Activated T-cell treated with anti-CD3 and anti-CD28 coated beads, Interleukin-2, amount 50 U/mL, for 24 hours (primary cell): ENCODE results near the gene ANO4.

Experiments
- DNase-seq: peaks from one replicate; pipeline ENCODE4 v3.0.0-alpha.2; 2020
- H3K27ac Mint-ChIP-seq: 2 replicates; pipeline ENCODE4 v1.8.0; 2020; ENCODE audit warnings: mild to moderate bottlenecking, mixed read lengths
- H3K27me3 Mint-ChIP-seq: 2 replicates; pipeline ENCODE4 v1.8.0; 2020; ENCODE audit warnings: mixed read lengths
- H3K36me3 Mint-ChIP-seq: 2 replicates; pipeline ENCODE4 v1.8.0; 2020; ENCODE audit warnings: low read depth, mixed read lengths
- H3K4me1 Mint-ChIP-seq: 2 replicates; pipeline ENCODE4 v1.8.0; 2020; ENCODE audit warnings: low read depth, mixed read lengths
- H3K4me3 Mint-ChIP-seq: 2 replicates; pipeline ENCODE4 v1.8.0; 2020; ENCODE audit warnings: mild to moderate bottlenecking, moderate library complexity, mixed read lengths
- H3K9me3 Mint-ChIP-seq: 2 replicates; pipeline ENCODE4 v1.8.0; 2020; ENCODE audit warnings: mixed read lengths

Gene ANO4

DNA sequence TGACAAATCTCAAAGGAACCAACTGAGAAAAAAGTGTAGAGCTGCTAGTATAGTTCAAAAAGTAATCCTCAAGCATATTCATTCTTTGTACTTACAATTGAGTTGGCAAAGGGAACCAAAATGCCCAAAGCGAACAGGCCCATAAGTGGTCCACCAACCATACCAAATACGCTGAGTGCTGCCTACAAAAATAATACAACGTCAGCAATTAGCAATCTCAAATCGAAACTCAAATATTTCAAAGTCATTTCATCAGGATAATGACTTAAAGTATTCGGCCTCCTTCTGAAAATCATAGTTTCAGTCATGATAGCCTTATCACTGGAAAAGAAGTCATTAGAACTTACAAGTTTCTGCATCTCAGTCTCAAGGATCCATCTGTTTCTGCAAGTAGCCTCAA is 373.4 kb downstream of the ANO4 start:
- DNase-seq, result no peak
- Mint-ChIP-seq H3K27ac (no peak overlapping the region), H3K9me3 (no peaks in the 10 kb centered on the region), H3K27me3 (peaks cover 3% of the 10 kb centered on the region), H3K4me3 (no peak overlapping the region), H3K36me3 (no peaks in the 10 kb centered on the region), H3K4me1 (no peaks in the 10 kb centered on the region)

DNA sequence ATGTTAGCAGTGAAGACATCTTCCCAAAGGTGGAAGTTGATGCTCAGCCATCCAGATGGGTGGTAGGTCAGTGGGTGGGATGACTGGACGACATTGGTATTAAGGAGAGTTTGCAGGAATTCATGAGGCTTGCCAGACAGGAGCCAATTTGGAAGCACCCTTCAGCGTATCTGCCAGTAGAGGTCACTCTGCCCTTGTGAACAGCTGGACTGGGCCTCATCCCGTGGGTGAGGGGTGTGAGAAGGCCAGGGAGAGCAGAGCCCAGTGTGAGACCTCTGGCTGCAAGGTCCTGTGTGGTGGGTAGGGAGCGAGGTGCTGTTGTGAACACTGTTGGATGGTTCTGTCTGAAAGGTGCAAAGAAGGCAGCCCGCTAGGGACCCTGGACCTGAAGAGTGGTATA is 377.7 kb downstream of the ANO4 start:
- no peak overlapping the region for H3K4me3 Mint-ChIP-seq
- H3K27me3 Mint-ChIP-seq, result peaks cover 3% of the 10 kb centered on the region
- no peak for DNase-seq

DNA sequence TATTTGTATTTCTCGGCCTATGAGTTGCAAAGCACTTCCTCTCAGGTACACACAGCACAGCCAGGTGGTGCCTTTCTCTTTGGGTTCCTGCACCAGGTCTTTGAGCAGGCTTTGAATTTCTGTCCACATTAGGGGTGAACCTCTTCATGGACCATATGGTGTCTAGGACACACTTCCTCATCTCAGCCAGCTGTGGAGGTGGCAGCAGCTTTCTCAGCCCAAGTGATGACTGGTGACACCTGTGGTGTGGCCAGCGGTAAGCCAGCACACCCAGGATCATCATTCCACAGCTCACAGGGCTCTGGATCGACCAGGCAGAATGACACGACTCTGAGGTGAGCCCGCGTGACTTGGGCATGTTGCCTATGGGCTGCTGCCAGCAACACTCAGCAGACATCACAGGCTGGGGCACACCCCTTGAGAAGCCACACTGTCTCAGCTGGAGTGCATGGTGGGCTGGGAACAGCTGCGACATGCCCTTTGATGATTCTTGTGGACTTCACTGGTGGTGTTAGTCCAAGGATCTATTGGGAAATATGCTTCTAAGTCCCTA is 378.7 kb downstream of the ANO4 start:
- Mint-ChIP-seq H3K4me3 (no peak overlapping the region), H3K9me3 (peaks cover 4% of the 10 kb centered on the region), H3K4me1 (no peaks in the 10 kb centered on the region), H3K36me3 (no peaks in the 10 kb centered on the region), H3K27ac (no peak overlapping the region), H3K27me3 (peaks cover 3% of the 10 kb centered on the region)
- no peak for DNase-seq

More for the DNA sequence above, 377.7 kb downstream of the ANO4 start:
- H3K27ac Mint-ChIP-seq, result no peak overlapping the region
- H3K4me1 Mint-ChIP-seq, result no peaks in the 10 kb centered on the region
- H3K36me3 Mint-ChIP-seq, result no peaks in the 10 kb centered on the region
- H3K9me3 Mint-ChIP-seq, result peaks cover 4% of the 10 kb centered on the region

DNA sequence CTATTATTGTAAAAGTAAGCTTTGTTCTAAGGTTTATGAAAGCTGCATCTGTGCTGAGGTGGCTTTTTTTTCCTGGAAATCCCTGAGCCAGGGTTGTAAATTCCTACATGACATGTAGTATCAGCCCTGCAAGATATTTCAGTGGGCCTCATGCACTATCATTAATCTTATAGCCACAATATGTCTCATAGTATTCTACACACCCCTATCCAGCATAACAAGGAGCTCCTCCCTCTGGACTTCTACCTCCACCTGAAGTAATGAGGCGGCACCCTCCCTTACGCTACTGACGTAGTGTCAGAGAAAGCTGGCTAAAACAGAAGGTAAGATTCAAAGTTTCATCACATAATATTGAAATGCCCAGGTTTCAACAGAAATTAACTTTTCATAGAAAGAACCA is 380.0 kb downstream of the ANO4 start:
- no peaks in the 10 kb centered on the region for H3K36me3 Mint-ChIP-seq
- H3K4me3 Mint-ChIP-seq, result no peak overlapping the region
- no peaks in the 10 kb centered on the region for H3K4me1 Mint-ChIP-seq
- H3K27ac Mint-ChIP-seq, result no peak overlapping the region
- peaks cover 4% of the 10 kb centered on the region for H3K9me3 Mint-ChIP-seq
- no peak for DNase-seq
- peaks cover 3% of the 10 kb centered on the region for H3K27me3 Mint-ChIP-seq
